HepG2 (cell line): ENCODE results near the gene SUSD6. TPM values are rescaled to one million over a fixed set of nuclear protein-coding genes. Genes with fewer than 3 reads are reported as not detected.

Experiments used
- ARHGAP35 ChIP-seq: sonication (generic); formaldehyde crosslinking; IDR thresholded peaks from 2 replicates; pipeline ENCODE4 v1.9.0; 2022; ENCODE audit warnings: mild to moderate bottlenecking, inconsistent platforms, moderate library complexity, missing genetic modification reagents, borderline replicate concordance
- ARNT2 ChIP-seq: sonication (generic); formaldehyde crosslinking; IDR thresholded peaks from 2 replicates; pipeline ENCODE4 v1.8.0; 2022; ENCODE audit warnings: mild to moderate bottlenecking, low read depth, missing genetic modification reagents, moderate library complexity
- EP300 ChIP-seq, 3 experiments: sonication (generic) in 1 of 3; formaldehyde crosslinking in 1 of 3; IDR thresholded peaks; 2 replicates each; pipeline versions ENCODE4 v1.5.1 to v1.6.1; 2011 to 2020; ENCODE audit warnings: low read depth in 2 of 3, low read length in 2 of 3, borderline replicate concordance in 1 of 3, improper control_type of control experiment in 1 of 3, mild to moderate bottlenecking in 1 of 3, missing genetic modification reagents in 1 of 3, moderate library complexity in 1 of 3
- ERF ChIP-seq: IDR thresholded peaks from 2 replicates; pipeline ENCODE4 v1.6.1; 2018; ENCODE audit warnings: missing biosample characterization, missing genetic modification reagents
- NFE2L2 ChIP-seq: fragments of 150-350 bp; IDR thresholded peaks from 2 replicates; pipeline ENCODE4 v1.6.1; 2014; ENCODE audit warnings: low read length
- SIX4 ChIP-seq: sonication (generic); formaldehyde crosslinking; IDR thresholded peaks from 2 replicates; pipeline ENCODE4 v1.4.0; 2020; ENCODE audit warnings: missing genetic modification reagents
- SMAD1 ChIP-seq: sonication (generic); formaldehyde crosslinking; IDR thresholded peaks from 2 replicates; pipeline ENCODE4 v1.4.0; 2020; ENCODE audit warnings: missing genetic modification reagents, low read depth, mild to moderate bottlenecking, borderline replicate concordance
- SMAD9 ChIP-seq: sonication (generic); formaldehyde crosslinking; IDR thresholded peaks from 2 replicates; pipeline ENCODE4 v1.5.1; 2020; ENCODE audit warnings: mild to moderate bottlenecking, missing genetic modification reagents
- SUZ12 ChIP-seq: fragments of 150-350 bp; IDR thresholded peaks from 2 replicates; pipeline ENCODE4 v1.6.1; 2014; ENCODE audit warnings: low read depth, low read length
- TBX2 ChIP-seq: sonication (generic); formaldehyde crosslinking; IDR thresholded peaks from 2 replicates; pipeline ENCODE4 v1.5.0; 2020; ENCODE audit warnings: missing genetic modification reagents, mild to moderate bottlenecking, borderline replicate concordance
- polyA plus RNA-seq, 8 experiments: library from polyadenylated mRNA; depleted of rRNA in 3 of 8; stranded (reverse) in 7 of 8; unstranded in 1 of 8; fragments of >200 nt; fragmentation: Illumina TruSeq in 4 of 8; extraction: Trizol in 4 of 8; gene quantifications; 2 replicates each; pipeline versions ENCODE4 v1.2.1 to v1.2.3, GENCODE V29; 2011 to 2016; ENCODE audit warnings: low read depth in 4 of 8, missing spikeins in 1 of 8, mixed read lengths in 1 of 8; ENCODE audit not compliant: insufficient read depth in 1 of 8
- total RNA-seq, 5 experiments: library from RNA; depleted of rRNA; stranded (reverse); fragments of >200 nt; fragmentation: Illumina TruSeq; extraction: Trizol; gene quantifications; 2 replicates each; pipeline ENCODE4 v1.2.3, GENCODE V29; 2016; ENCODE audit warnings: low read depth in 1 of 5
- TF ChIP-seq, protein P1 (sequence below): sonication (generic); formaldehyde crosslinking; IDR thresholded peaks from 2 replicates; pipeline ENCODE4 v1.4.0; 2020; ENCODE audit warnings: mild to moderate bottlenecking, missing genetic modification reagents
- TF ChIP-seq, protein P2 (sequence below): sonication (generic); formaldehyde crosslinking; IDR thresholded peaks from 2 replicates; pipeline ENCODE4 v1.8.1; 2023; ENCODE audit warnings: mild to moderate bottlenecking, inconsistent platforms, moderate library complexity, missing genetic modification reagents, borderline replicate concordance
- TF ChIP-seq, protein P3 (sequence below): sonication (generic); formaldehyde crosslinking; IDR thresholded peaks from 2 replicates; pipeline ENCODE4 v1.4.0; 2020; ENCODE audit warnings: missing genetic modification reagents, borderline replicate concordance
- TF ChIP-seq, protein P4 (sequence below): sonication (generic); formaldehyde crosslinking; IDR thresholded peaks from 2 replicates; pipeline ENCODE4 v1.5.0; 2020; ENCODE audit warnings: mild to moderate bottlenecking, missing genetic modification reagents
- TF ChIP-seq, protein P5 (sequence below): sonication (generic); formaldehyde crosslinking; IDR thresholded peaks from 2 replicates; pipeline ENCODE4 v1.4.0; 2020; ENCODE audit warnings: missing genetic modification reagents
- TF ChIP-seq, protein P6 (sequence below): sonication (generic); formaldehyde crosslinking; IDR thresholded peaks from 2 replicates; pipeline ENCODE4 v1.8.0; 2022; ENCODE audit warnings: missing genetic modification reagents, low read depth, mild to moderate bottlenecking, borderline replicate concordance

The SUSD6 gene
- total and polyA plus RNA-seq, 2 of the 13 experiments (the other 11 are each of a cell fraction or from before 2014, with no cell fraction given), result 7.2 to 7.4 TPM

DNA sequence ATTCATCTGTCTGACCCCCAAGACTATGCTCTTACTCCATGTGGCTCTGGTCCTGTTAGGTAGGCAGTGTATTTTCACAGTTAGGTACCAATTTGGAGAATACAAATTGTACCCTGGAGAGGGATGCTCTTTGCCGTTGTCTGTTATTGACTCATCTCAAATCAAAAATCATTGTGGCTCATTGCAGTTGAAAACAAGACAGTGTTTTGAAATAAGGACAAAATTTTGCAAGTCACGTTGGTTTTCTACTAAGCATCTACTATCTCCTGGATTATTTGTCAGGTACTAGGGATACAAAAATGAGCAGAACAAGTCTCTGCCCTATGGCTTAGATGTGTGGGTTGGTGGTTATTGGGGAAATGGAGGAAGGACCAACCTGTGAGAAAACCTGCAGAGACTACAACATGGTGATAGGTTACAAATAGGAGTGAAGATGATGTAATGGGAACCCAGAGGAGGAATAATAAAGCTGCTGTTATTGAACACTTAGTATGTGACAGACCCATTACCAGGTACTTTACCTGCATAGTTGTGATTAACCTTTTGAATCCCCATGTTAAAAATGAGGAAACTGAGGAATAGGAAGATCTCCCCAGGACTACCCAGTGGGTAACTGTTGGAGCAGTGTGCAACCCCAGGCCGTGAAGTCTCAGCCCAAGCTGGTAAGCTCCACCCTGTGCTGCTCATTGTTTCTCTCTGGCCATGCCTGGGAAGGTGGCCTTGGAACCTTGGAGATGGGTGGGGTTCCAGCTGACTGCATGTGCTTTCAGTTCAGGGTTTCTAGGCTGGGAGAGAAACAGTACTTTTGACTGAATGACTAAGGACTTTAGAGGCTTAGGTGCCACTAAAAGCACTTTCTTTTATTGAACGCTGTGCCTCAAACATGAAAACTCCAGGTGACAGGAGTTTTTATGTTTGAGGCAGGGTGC lies 82.7 kb downstream of the SUSD6 start (continued):
- TF ChIP-seq, protein P1, sequence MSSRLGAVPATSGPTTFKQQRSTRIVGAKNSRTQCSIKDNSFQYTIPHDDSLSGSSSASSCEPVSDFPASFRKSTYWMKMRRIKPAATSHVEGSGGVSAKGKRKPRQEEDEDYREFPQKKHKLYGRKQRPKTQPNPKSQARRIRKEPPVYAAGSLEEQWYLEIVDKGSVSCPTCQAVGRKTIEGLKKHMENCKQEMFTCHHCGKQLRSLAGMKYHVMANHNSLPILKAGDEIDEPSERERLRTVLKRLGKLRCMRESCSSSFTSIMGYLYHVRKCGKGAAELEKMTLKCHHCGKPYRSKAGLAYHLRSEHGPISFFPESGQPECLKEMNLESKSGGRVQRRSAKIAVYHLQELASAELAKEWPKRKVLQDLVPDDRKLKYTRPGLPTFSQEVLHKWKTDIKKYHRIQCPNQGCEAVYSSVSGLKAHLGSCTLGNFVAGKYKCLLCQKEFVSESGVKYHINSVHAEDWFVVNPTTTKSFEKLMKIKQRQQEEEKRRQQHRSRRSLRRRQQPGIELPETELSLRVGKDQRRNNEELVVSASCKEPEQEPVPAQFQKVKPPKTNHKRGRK (CRISPR knock-in tag), result no peak
- TF ChIP-seq, protein P2, sequence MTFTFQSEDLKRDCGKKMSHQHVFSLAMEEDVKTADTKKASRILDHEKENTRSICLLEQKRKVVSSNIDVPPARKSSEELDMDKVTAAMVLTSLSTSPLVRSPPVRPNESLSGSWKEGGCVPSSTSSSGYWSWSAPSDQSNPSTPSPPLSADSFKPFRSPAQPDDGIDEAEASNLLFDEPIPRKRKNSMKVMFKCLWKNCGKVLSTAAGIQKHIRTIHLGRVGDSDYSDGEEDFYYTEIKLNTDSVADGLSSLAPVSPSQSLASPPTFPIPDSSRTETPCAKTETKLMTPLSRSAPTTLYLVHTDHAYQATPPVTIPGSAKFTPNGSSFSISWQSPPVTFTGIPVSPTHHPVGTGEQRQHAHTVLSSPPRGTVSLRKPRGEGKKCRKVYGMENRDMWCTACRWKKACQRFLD (CRISPR knock-in tag), result no peak
- TF ChIP-seq, protein P3, sequence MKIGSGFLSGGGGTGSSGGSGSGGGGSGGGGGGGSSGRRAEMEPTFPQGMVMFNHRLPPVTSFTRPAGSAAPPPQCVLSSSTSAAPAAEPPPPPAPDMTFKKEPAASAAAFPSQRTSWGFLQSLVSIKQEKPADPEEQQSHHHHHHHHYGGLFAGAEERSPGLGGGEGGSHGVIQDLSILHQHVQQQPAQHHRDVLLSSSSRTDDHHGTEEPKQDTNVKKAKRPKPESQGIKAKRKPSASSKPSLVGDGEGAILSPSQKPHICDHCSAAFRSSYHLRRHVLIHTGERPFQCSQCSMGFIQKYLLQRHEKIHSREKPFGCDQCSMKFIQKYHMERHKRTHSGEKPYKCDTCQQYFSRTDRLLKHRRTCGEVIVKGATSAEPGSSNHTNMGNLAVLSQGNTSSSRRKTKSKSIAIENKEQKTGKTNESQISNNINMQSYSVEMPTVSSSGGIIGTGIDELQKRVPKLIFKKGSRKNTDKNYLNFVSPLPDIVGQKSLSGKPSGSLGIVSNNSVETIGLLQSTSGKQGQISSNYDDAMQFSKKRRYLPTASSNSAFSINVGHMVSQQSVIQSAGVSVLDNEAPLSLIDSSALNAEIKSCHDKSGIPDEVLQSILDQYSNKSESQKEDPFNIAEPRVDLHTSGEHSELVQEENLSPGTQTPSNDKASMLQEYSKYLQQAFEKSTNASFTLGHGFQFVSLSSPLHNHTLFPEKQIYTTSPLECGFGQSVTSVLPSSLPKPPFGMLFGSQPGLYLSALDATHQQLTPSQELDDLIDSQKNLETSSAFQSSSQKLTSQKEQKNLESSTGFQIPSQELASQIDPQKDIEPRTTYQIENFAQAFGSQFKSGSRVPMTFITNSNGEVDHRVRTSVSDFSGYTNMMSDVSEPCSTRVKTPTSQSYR (CRISPR knock-in tag), result peak; percentile 47; the same call in 1 of the 2 replicates
- no peak for TF ChIP-seq SMAD9 (CRISPR knock-in tag)
- peak; percentile 68; the same call in 1 of the 2 replicates for TF ChIP-seq TBX2 (CRISPR knock-in tag)
- TF ChIP-seq, protein P4, sequence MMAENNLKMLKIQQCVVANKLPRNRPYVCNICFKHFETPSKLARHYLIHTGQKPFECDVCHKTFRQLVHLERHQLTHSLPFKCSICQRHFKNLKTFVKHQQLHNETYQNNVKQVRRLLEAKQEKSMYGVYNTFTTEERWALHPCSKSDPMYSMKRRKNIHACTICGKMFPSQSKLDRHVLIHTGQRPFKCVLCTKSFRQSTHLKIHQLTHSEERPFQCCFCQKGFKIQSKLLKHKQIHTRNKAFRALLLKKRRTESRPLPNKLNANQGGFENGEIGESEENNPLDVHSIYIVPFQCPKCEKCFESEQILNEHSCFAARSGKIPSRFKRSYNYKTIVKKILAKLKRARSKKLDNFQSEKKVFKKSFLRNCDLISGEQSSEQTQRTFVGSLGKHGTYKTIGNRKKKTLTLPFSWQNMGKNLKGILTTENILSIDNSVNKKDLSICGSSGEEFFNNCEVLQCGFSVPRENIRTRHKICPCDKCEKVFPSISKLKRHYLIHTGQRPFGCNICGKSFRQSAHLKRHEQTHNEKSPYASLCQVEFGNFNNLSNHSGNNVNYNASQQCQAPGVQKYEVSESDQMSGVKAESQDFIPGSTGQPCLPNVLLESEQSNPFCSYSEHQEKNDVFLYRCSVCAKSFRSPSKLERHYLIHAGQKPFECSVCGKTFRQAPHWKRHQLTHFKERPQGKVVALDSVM (CRISPR knock-in tag), result no peak
- no peak for TF ChIP-seq ARNT2
- TF ChIP-seq SUZ12, result no peak
- peak in 1 of 2 experiments; percentile 43; a peak in 1 of 4 replicates for TF ChIP-seq EP300 (IDR thresholded peaks at IDR 0.05; ENCODE audit: low read depth in 2 of 2, low read length in 2 of 2)
- no peak for TF ChIP-seq EP300 (CRISPR knock-in tag; IDR thresholded peaks at IDR 0.05; ENCODE audit: borderline replicate concordance)
- TF ChIP-seq ARHGAP35, result no peak
- TF ChIP-seq SIX4 (CRISPR knock-in tag), result no peak
- no peak for TF ChIP-seq SMAD1 (CRISPR knock-in tag)
- TF ChIP-seq, protein P5, sequence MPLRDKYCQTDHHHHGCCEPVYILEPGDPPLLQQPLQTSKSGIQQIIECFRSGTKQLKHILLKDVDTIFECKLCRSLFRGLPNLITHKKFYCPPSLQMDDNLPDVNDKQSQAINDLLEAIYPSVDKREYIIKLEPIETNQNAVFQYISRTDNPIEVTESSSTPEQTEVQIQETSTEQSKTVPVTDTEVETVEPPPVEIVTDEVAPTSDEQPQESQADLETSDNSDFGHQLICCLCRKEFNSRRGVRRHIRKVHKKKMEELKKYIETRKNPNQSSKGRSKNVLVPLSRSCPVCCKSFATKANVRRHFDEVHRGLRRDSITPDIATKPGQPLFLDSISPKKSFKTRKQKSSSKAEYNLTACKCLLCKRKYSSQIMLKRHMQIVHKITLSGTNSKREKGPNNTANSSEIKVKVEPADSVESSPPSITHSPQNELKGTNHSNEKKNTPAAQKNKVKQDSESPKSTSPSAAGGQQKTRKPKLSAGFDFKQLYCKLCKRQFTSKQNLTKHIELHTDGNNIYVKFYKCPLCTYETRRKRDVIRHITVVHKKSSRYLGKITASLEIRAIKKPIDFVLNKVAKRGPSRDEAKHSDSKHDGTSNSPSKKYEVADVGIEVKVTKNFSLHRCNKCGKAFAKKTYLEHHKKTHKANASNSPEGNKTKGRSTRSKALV, result no peak
- TF ChIP-seq, protein P6, sequence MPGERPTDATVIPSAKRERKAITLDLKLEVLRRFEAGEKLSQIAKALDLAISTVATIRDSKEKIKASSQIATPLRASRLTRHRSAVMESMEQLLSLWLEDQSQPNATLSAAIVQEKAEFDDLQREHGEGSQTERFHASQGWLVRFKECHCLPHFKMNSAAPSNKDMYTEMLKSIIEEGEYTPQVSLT (CRISPR knock-in tag), result no peak
- peak; percentile 51 for TF ChIP-seq ERF (CRISPR knock-in tag)
- TF ChIP-seq NFE2L2, result peak; percentile 43; the same call in 1 of the 2 replicates
